ENCODE results near the gene DLG2. TPM values are rescaled to one million over a fixed set of nuclear protein-coding genes. Genes with fewer than 3 reads are reported as not detected.
A peak's percentile ranks its signal among the peaks of the same experiment; 100 is the strongest.

DLG2 gene
- total RNA-seq, 1 donor from 2014 or later, result 1.8 TPM

DNA sequence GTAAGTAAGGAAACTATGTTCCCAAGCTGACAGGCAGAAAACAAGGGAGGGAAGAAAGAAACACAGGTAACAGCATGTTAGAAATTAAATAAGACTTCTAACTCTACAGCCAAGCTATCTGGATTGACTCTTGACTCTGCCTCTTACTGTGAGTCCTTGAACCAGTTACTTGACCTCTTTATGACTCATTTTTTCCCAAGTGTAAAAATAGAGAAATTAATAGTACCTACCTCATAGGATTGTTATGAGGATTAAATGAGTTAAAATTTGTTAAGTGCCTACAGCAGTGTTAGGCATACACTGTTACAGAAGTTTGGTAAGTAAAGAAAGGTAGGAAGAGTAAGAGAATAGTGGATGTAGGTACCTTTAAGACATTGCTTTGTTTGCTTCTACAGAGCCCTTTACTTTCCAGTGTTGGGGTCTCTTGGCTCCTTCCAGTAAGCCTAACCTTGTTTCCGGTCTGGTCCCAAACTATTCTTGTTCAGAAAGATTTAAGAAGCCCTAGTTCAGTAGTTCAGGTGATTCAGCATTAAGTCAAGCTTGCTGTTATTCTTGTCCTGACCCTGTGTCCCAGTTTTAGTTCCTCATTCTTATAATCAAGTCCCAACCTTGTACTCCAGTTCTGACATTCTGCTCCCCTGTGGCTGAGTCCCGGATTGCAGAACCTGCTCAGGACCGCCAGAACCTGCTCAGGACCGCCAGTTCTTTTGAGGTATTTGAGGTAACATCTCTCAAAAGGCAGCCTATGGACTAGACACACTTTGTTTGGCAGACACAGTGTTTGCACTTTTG is 1377.6 kb downstream of the DLG2 start:
- Histone ChIP-seq H2AFZ (ENCODE audit: low read depth, low read length) (no peak overlapping the region), H3K4me3 (ENCODE audit: insufficient read depth, low read depth, low read length) (no peak overlapping the region), H3K36me3 (ENCODE audit: insufficient read depth, low read length) (no peaks in the 10 kb centered on the region), H3K4me1 (ENCODE audit: insufficient read depth, low read length) (no peaks in the 10 kb centered on the region), H3K27ac (ENCODE audit: low read depth, low read length) (no peak overlapping the region), H3K9ac (ENCODE audit: low read length) (no peak overlapping the region), H3K27me3 (ENCODE audit: insufficient read depth, low read length) (no peaks in the 10 kb centered on the region), H3K79me2 (ENCODE audit: insufficient read depth, low read length) (no peaks in the 10 kb centered on the region), H3K9me3 (ENCODE audit: insufficient read depth, low read depth, low read length) (no peaks in the 10 kb centered on the region), H4K20me1 (ENCODE audit: insufficient read depth, low read length) (no peaks in the 10 kb centered on the region), H3K4me2 (ENCODE audit: low read length) (no peak overlapping the region)
- DNase-seq (ENCODE audit: low read depth), result peak; percentile 48
- FAIRE-seq, result no peak
- Mint-ChIP-seq H3K4me3 (ENCODE audit: unreplicated experiment) (no peak overlapping the region), H3K36me3 (ENCODE audit: low read depth, unreplicated experiment) (no peaks in the 10 kb centered on the region), H3K4me1 (ENCODE audit: low read depth, unreplicated experiment) (peaks cover 3% of the 10 kb centered on the region), H3K27ac (ENCODE audit: unreplicated experiment) (no peak overlapping the region), H3K27me3 (ENCODE audit: low read depth, unreplicated experiment) (no peaks in the 10 kb centered on the region), H3K9me3 (ENCODE audit: unreplicated experiment) (peaks cover 1% of the 10 kb centered on the region)
- TF ChIP-seq, protein P1, sequence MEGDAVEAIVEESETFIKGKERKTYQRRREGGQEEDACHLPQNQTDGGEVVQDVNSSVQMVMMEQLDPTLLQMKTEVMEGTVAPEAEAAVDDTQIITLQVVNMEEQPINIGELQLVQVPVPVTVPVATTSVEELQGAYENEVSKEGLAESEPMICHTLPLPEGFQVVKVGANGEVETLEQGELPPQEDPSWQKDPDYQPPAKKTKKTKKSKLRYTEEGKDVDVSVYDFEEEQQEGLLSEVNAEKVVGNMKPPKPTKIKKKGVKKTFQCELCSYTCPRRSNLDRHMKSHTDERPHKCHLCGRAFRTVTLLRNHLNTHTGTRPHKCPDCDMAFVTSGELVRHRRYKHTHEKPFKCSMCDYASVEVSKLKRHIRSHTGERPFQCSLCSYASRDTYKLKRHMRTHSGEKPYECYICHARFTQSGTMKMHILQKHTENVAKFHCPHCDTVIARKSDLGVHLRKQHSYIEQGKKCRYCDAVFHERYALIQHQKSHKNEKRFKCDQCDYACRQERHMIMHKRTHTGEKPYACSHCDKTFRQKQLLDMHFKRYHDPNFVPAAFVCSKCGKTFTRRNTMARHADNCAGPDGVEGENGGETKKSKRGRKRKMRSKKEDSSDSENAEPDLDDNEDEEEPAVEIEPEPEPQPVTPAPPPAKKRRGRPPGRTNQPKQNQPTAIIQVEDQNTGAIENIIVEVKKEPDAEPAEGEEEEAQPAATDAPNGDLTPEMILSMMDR (IDR thresholded peaks at IDR 0.05; ENCODE audit: insufficient read depth, low read depth, low read length), result no peak
- TF ChIP-seq EZH2 (IDR thresholded peaks at IDR 0.05; ENCODE audit: insufficient read depth, low read length), result no peak

DNA sequence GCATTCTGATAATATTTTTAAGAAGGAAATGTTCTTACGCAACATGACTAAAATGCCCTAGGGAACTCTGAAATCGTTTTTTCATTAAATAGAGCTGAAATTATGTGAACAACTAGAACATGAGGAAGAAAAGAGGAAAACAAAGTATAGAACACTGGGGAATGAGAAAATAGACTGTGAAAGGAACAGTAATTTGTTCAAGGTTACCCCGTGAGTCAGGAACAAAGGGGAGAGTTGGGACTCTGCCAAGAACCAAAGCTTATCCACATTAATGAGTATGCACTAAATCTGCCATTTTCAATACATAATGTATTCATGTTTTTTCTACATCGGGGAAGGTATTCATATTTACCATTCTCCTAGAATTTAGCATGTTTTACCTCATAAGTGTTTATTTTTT is 1379.2 kb downstream of the DLG2 start:
- Histone ChIP-seq H2AFZ (ENCODE audit: low read depth, low read length) (no peak overlapping the region), H3K4me3 (ENCODE audit: insufficient read depth, low read depth, low read length) (no peak overlapping the region), H3K27ac (ENCODE audit: low read depth, low read length) (no peak overlapping the region), H3K79me2 (ENCODE audit: insufficient read depth, low read length) (no peaks in the 10 kb centered on the region), H3K4me2 (ENCODE audit: low read length) (no peak overlapping the region), H3K4me1 (ENCODE audit: insufficient read depth, low read length) (no peaks in the 10 kb centered on the region), H3K27me3 (ENCODE audit: insufficient read depth, low read length) (no peaks in the 10 kb centered on the region), H3K36me3 (ENCODE audit: insufficient read depth, low read length) (no peaks in the 10 kb centered on the region), H4K20me1 (ENCODE audit: insufficient read depth, low read length) (no peaks in the 10 kb centered on the region), H3K9ac (ENCODE audit: low read length) (no peak overlapping the region), H3K9me3 (ENCODE audit: insufficient read depth, low read depth, low read length) (no peaks in the 10 kb centered on the region)
- H3K27ac Mint-ChIP-seq (ENCODE audit: unreplicated experiment), result no peak overlapping the region
- TF ChIP-seq, protein P1 (IDR thresholded peaks at IDR 0.05; ENCODE audit: insufficient read depth, low read depth, low read length), result no peak
- no peak for TF ChIP-seq EZH2 (IDR thresholded peaks at IDR 0.05; ENCODE audit: insufficient read depth, low read length)
- no peaks in the 10 kb centered on the region for H3K27me3 Mint-ChIP-seq (ENCODE audit: low read depth, unreplicated experiment)
- peaks cover 3% of the 10 kb centered on the region for H3K4me1 Mint-ChIP-seq (ENCODE audit: low read depth, unreplicated experiment)
- peaks cover 1% of the 10 kb centered on the region for H3K9me3 Mint-ChIP-seq (ENCODE audit: unreplicated experiment)
- no peak overlapping the region for H3K4me3 Mint-ChIP-seq (ENCODE audit: unreplicated experiment)
- FAIRE-seq, result no peak
- H3K36me3 Mint-ChIP-seq (ENCODE audit: low read depth, unreplicated experiment), result no peaks in the 10 kb centered on the region
- peak; percentile 26 for DNase-seq (ENCODE audit: low read depth)

DNA sequence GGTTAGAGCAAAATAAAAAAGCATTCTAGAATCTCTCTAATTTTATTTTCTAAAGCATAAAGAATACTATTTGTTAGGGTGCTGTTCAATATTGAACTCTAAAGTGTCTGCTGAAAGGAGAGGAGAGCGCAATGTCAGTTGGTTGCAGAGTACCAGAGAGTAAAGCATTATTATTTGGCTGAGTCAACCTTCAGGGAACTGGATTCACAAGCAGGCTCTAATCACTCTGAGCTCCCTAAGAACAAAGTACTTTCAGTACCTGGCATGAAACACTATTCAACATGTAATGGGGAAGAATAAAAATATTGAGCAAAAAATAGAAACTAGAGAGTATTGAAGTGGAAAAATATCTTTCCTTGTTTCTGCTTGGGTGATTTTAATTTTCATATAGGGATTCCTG is 1380.0 kb downstream of the DLG2 start:
- H3K4me1 ChIP-seq (ENCODE audit: insufficient read depth, low read length), result no peaks in the 10 kb centered on the region
- no peaks in the 10 kb centered on the region for H4K20me1 ChIP-seq (ENCODE audit: insufficient read depth, low read length)
- DNase-seq (ENCODE audit: low read depth), result no peak
- H3K4me3 ChIP-seq (ENCODE audit: insufficient read depth, low read depth, low read length), result no peak overlapping the region
- no peak overlapping the region for H3K4me3 Mint-ChIP-seq (ENCODE audit: unreplicated experiment)
- no peak overlapping the region for H3K9ac ChIP-seq (ENCODE audit: low read length)
- H3K9me3 ChIP-seq (ENCODE audit: insufficient read depth, low read depth, low read length), result no peaks in the 10 kb centered on the region
- FAIRE-seq, result no peak
- H3K79me2 ChIP-seq (ENCODE audit: insufficient read depth, low read length), result no peaks in the 10 kb centered on the region
- no peaks in the 10 kb centered on the region for H3K36me3 Mint-ChIP-seq (ENCODE audit: low read depth, unreplicated experiment)
- H3K27ac Mint-ChIP-seq (ENCODE audit: unreplicated experiment), result no peak overlapping the region
- no peak overlapping the region for H2AFZ ChIP-seq (ENCODE audit: low read depth, low read length)
- TF ChIP-seq EZH2 (IDR thresholded peaks at IDR 0.05; ENCODE audit: insufficient read depth, low read length), result no peak
- TF ChIP-seq, protein P1 (IDR thresholded peaks at IDR 0.05; ENCODE audit: insufficient read depth, low read depth, low read length), result no peak
- H3K27me3 ChIP-seq (ENCODE audit: insufficient read depth, low read length), result no peaks in the 10 kb centered on the region
- H3K4me1 Mint-ChIP-seq (ENCODE audit: low read depth, unreplicated experiment), result peaks cover 3% of the 10 kb centered on the region
- H3K9me3 Mint-ChIP-seq (ENCODE audit: unreplicated experiment), result peaks cover 1% of the 10 kb centered on the region
- no peak overlapping the region for H3K27ac ChIP-seq (ENCODE audit: low read depth, low read length)
- no peak overlapping the region for H3K4me2 ChIP-seq (ENCODE audit: low read length)
- no peaks in the 10 kb centered on the region for H3K36me3 ChIP-seq (ENCODE audit: insufficient read depth, low read length)
- no peaks in the 10 kb centered on the region for H3K27me3 Mint-ChIP-seq (ENCODE audit: low read depth, unreplicated experiment)
